K562 (cell line): ENCODE measurements around the gene NEIL1. TPM values are rescaled to one million over a fixed set of nuclear protein-coding genes. Genes with fewer than 3 reads are reported as not detected.
"Not testable (repeated sequence)": the region's sequence is repeated elsewhere in the genome, so short reads cannot be mapped to it uniquely, and the experiment has no call there.

Experiments
- ATAC-seq: fragments of 200-7000 bp; cut with Tn5 transposase; 3 replicates; pipeline ENCODE4 v1.9.1; 2020; ENCODE audit warnings: moderate library complexity
- BruUV-seq: library from RNA; stranded (reverse); fragments of 400-500 nt; replicated peaks from 2 replicates; lab custom pipeline; 2021; lab: Mats Ljungman, UMichigan
- CTCF ChIA-PET: fragments of 300-600 bp; formaldehyde crosslinking; extraction: SDS; loops from one replicate; lab custom pipeline; 2021; ENCODE audit warnings: low intra/inter-chr PET ratio; lab: Yijun Ruan, JAX
- POLR2A ChIA-PET: fragments of 300-600, 350-650 bp; sonication (Branson Sonifier 250); formaldehyde crosslinking; extraction: SDS; loops from one replicate; lab custom pipeline; 2021; ENCODE audit warnings: antibody characterized with exemption, inconsistent platforms; lab: Yijun Ruan, JAX
- DNase-seq, 4 experiments: peaks; one replicate each; pipeline versions ENCODE4 v3.0.0 to v3.0.0-alpha.2; 2011 to 2018; ENCODE audit warnings: low spot score in 3 of 4, mixed read lengths in 3 of 4; ENCODE audit errors: extremely low read depth in 1 of 4
- FAIRE-seq: peaks from 2 replicates; lab custom pipeline; 2011; peaks lifted over from hg19 to GRCh38; lab: Jason Lieb, UNC
- H2AFZ ChIP-seq: 2 replicates; pipeline ENCODE4 v1.6.0; 2011; ENCODE audit warnings: low read depth, low read length, control low read depth, inconsistent platforms
- H3K27ac ChIP-seq: fragments of 200-600 bp; 3 replicates; pipeline ENCODE4 v1.8.0; 2011; ENCODE audit warnings: low read depth, mild to moderate bottlenecking, control low read depth, inconsistent platforms, low read length, moderate library complexity, mixed read lengths; ENCODE audit errors: extremely low read depth
- H3K27me3 ChIP-seq, 2 experiments: fragments of 300-600 bp in 1 of 2; 2 replicates in 1 of 2; 3 replicates in 1 of 2; pipeline versions ENCODE4 v1.6.0 to v1.8.0; 2011; ENCODE audit warnings: inconsistent platforms in 2 of 2, low read length in 2 of 2, mild to moderate bottlenecking in 1 of 2, mixed read lengths in 1 of 2, moderate library complexity in 1 of 2; ENCODE audit not compliant: control insufficient read depth in 2 of 2, insufficient read depth in 2 of 2
- H3K36me3 ChIP-seq: fragments of 300-600 bp; 3 replicates; pipeline ENCODE4 v1.8.0; 2011; ENCODE audit warnings: mild to moderate bottlenecking, low read length, inconsistent platforms; ENCODE audit not compliant: control insufficient read depth, insufficient read depth
- H3K4me1 ChIP-seq, 2 experiments: fragments of 200-600 bp in 1 of 2; replicated peaks in 1 of 2; 2 replicates in 1 of 2; 3 replicates in 1 of 2; pipeline versions ENCODE4 v1.5.1 to v1.8.0; 2011; ENCODE audit warnings: inconsistent platforms in 2 of 2, low read length in 2 of 2, mild to moderate bottlenecking in 1 of 2, mixed read lengths in 1 of 2, moderate library complexity in 1 of 2; ENCODE audit not compliant: control insufficient read depth in 2 of 2, insufficient read depth in 2 of 2
- H3K4me2 ChIP-seq: 2 replicates; pipeline ENCODE4 v1.6.1; 2011; ENCODE audit warnings: low read length, control low read depth, inconsistent platforms, mixed read lengths; ENCODE audit not compliant: insufficient read depth
- H3K4me3 ChIP-seq: fragments of 200-600 bp; sonication (generic), shearing (Covaris generic); 2 replicates; pipeline ENCODE4 v1.5.1; 2016; ENCODE audit warnings: control low read depth, inconsistent platforms
- H3K79me2 ChIP-seq: fragments of 200-600 bp; 3 replicates; pipeline ENCODE4 v1.8.0; 2011; ENCODE audit warnings: low read length, inconsistent platforms; ENCODE audit not compliant: control insufficient read depth, insufficient read depth
- H3K9ac ChIP-seq, 2 experiments: 2 replicates each; pipeline versions ENCODE4 v1.6.0 to v1.6.1; 2011; ENCODE audit warnings: low read depth in 2 of 2, low read length in 2 of 2, control low read depth in 1 of 2, inconsistent platforms in 1 of 2, mild to moderate bottlenecking in 1 of 2, mixed read lengths in 1 of 2; ENCODE audit not compliant: insufficient read depth in 1 of 2
- H3K9me1 ChIP-seq: one replicate; pipeline ENCODE4 v1.6.0; 2011; ENCODE audit warnings: inconsistent platforms, mild to moderate bottlenecking, low read length, moderate library complexity; ENCODE audit not compliant: control insufficient read depth, insufficient read depth
- H3K9me3 ChIP-seq: replicated peaks from 2 replicates; pipeline ENCODE4 v1.5.1; 2011; ENCODE audit warnings: low read depth, low read length, inconsistent platforms; ENCODE audit not compliant: control insufficient read depth, insufficient read depth
- H4K20me1 ChIP-seq: replicated peaks from 2 replicates; pipeline ENCODE4 v1.6.1; 2011; ENCODE audit warnings: low read length, inconsistent platforms, mixed read lengths; ENCODE audit not compliant: control insufficient read depth, insufficient read depth
- CEBPB ChIP-seq: fragments of 450-650 bp; IDR thresholded peaks from 2 replicates; pipeline ENCODE4 v1.6.1; 2016; ENCODE audit warnings: missing genetic modification characterization, missing compliant biosample characterization
- CEBPG ChIP-seq, 3 experiments: fragments of 200-800 bp in 1 of 3; sonication (Bioruptor generic) in 1 of 3; sonication (generic) in 1 of 3; formaldehyde crosslinking in 1 of 3; IDR thresholded peaks in 2 of 3; conservative IDR thresholded peaks in 1 of 3; 2 replicates each; pipeline versions ENCODE4 v1.6.1 to v1.8.0; 2016 to 2022; ENCODE audit warnings: missing compliant biosample characterization in 2 of 3, missing genetic modification characterization in 2 of 3, mild to moderate bottlenecking in 1 of 3, missing genetic modification reagents in 1 of 3
- MAFF ChIP-seq: IDR thresholded peaks from 2 replicates; pipeline ENCODE4 v1.6.1; 2012; ENCODE audit warnings: low read length, improper control_type of control experiment
- NFE2 ChIP-seq: IDR thresholded peaks from 2 replicates; pipeline ENCODE4 v1.6.1; 2014; ENCODE audit warnings: antibody characterized with exemption, low read depth
- NFIC ChIP-seq: fragments of 450-650 bp; IDR thresholded peaks from 2 replicates; pipeline ENCODE4 v1.6.1; 2017; ENCODE audit warnings: mild to moderate bottlenecking, inconsistent platforms
- RCOR1 ChIP-seq, 2 experiments: IDR thresholded peaks; 2 replicates each; pipeline ENCODE4 v1.6.1; 2012; ENCODE audit warnings: low read depth in 2 of 2, low read length in 2 of 2, borderline replicate concordance in 1 of 2, improper control_type of control experiment in 1 of 2
- ZFP36 ChIP-seq: fragments of 150-350 bp; IDR thresholded peaks from 2 replicates; pipeline ENCODE4 v1.6.1; 2018; ENCODE audit warnings: low read length, low read depth; ENCODE audit not compliant: partially characterized antibody
- WGBS: fragments of 100-300 bp; shearing (Covaris generic); methylation state at CpG from one replicate; pipeline ENCODE4 v1.1.6; 2016; ENCODE audit warnings: low coverage, mixed read lengths; ENCODE audit not compliant: insufficient coverage; ENCODE audit errors: missing lambda C conversion rate; 5-methylcytosine and 5-hydroxymethylcytosine counted together
- in situ Hi-C: fragments of 300-500 bp; cut with MboI; formaldehyde crosslinking; loops from 4 replicates; pipeline ENCODE4 v1.15.0; 2018; ENCODE audit warnings: inconsistent platforms, mixed read lengths
- intact Hi-C: fragments of 100-400 bp; cut with micrococcal nuclease; formaldehyde crosslinking; loops from 2 replicates; pipeline ENCODE4 v1.14.2; 2022
- polyA plus RNA-seq, 8 experiments: library from polyadenylated mRNA; depleted of rRNA in 4 of 8; stranded (reverse) in 5 of 8; unstranded in 3 of 8; fragments of >200 nt; fragmentation: Nextera tagmentation in 2 of 8; fragmentation: Illumina TruSeq in 1 of 8; extraction: Ambion mirVana in 2 of 8; extraction: Trizol in 1 of 8; gene quantifications; 2 replicates each; pipeline versions ENCODE4 v1.2.1 to v1.2.3, GENCODE V29; 2011 to 2014; ENCODE audit warnings: inconsistent platforms in 1 of 8, missing spikeins in 1 of 8
- total RNA-seq, 7 experiments: library from RNA; depleted of rRNA in 6 of 7; stranded (reverse); fragments of >200 nt in 6 of 7; fragmentation: Illumina TruSeq in 2 of 7; extraction: Trizol in 2 of 7; gene quantifications; 2 replicates each; pipeline versions ENCODE4 v1.2.1 to v1.2.3, GENCODE V29; 2011 to 2021; ENCODE audit warnings: low replicate concordance in 1 of 7

NEIL1 gene
- total and polyA plus RNA-seq, 9 of the 15 experiments (the other 6 are each of a cell fraction or from before 2014, with no cell fraction given): 0.14 to 4.3 (median 2.4) TPM

DNA sequence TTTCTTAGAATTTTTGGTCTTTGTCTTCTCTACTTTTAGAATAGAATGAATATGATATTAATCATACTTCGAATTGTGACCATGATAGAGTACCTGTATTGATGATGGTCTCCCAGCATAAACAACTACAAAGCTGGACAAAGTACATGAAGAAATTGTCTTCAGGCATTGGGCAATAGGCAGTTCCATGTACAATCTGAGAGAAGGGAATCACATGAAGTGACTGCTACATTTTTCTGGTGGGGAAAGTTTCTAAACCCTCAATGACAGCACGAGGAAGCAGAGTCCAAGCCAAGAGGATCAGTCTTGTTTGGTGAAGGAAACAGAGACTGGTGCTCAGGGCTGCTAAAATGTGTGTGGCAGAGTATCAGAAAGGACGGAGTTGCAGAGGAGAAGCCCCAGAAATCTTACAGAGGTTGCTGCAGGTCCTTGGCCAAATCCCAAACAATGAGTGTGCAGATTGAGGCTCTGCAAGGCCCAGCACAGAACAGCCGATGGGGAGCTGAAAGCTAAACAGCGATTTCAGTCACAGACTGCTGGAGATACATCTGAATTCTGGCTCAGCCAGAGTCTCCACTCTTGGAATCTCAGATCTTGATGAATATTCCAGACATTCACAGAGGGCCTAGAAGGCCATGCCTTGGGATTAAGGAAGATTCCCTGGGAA is 27.5 kb upstream of the NEIL1 start:
- intact Hi-C loops; H3K36me3 ChIP-seq; H3K9me3 ChIP-seq; FAIRE-seq; H4K20me1 ChIP-seq; H3K4me3 ChIP-seq; H3K27ac ChIP-seq; H3K9me1 ChIP-seq; POLR2A ChIA-PET; CTCF ChIA-PET; H3K79me2 ChIP-seq; H3K4me2 ChIP-seq; BruUV-seq; H2AFZ ChIP-seq; H3K4me1 ChIP-seq; H3K27me3 ChIP-seq; TF ChIP-seq CEBPG (CRISPR knock-in tag; IDR thresholded peaks at IDR 0.05): not testable (repeated sequence)
- 5% methylated on average over 5 of the region's 5 CpGs for WGBS
- H3K9ac ChIP-seq: peak overlapping the region in 1 of 2 experiments; percentile 45; a peak in 1 of 4 replicates
- peak; percentile 29; the same call in 1 of the 3 replicates for ATAC-seq
- in situ Hi-C loops: loop anchor here (10.0 kb wide), 1 partner anchor 615 kb away; no protein-coding TSS in a partner anchor
- peak in 1 of 4 experiments; percentile 11 for DNase-seq
- TF ChIP-seq NFIC (peak; percentile 46; the same call in 1 of the 2 replicates), CEBPG (tag; conservative IDR thresholded peaks at IDR 0.05 in 1 of 2, IDR thresholded peaks at IDR 0.05 in 1 of 2) (peak; percentile 20 to 84; a peak in 2 of 4 replicates), MAFF (0 out of 2 replicates have a peak, but pooled peaks have one; percentile 10), RCOR1 (IDR thresholded peaks at IDR 0.05; ENCODE audit: borderline replicate concordance in 1 of 2, low read depth in 2 of 2, low read length in 2 of 2) (0 out of 4 replicates have a peak, but pooled peaks of 1 of the 2 experiments have one; percentile 6), CEBPB (tag) (peak; percentile 61; the same call in 1 of the 2 replicates), ZFP36 (peak; percentile 70), NFE2 (peak; percentile 62)
